Measurements from ENCODE around the gene YTHDF2.
A peak's percentile ranks its signal among the peaks of the same experiment; 100 is the strongest.
"Not testable (repeated sequence)": the region's sequence is repeated elsewhere in the genome, so short reads cannot be mapped to it uniquely, and the experiment has no call there.

YTHDF2 gene

GRCh38 chr1:28761189-28761588 lies 24.4 kb downstream of the YTHDF2 start:
- no peak for DNase-seq

- no peak for DNase-seq
These were observed 29.9 kb downstream of the YTHDF2 start for GRCh38 chr1:28766532-28767183.

- DNase-seq, result no peak
These were observed 33.9 kb downstream of the YTHDF2 start for GRCh38 chr1:28770601-28771165.

GRCh38 chr1:28771921-28772320 lies 35.2 kb downstream of the YTHDF2 start:
- DNase-seq, result not testable (repeated sequence)

GRCh38 chr1:28773105-28773504 lies 36.4 kb downstream of the YTHDF2 start:
- DNase-seq, result no peak

GRCh38 chr1:28775121-28775942 lies 38.6 kb downstream of the YTHDF2 start:
- peak; percentile 77 for DNase-seq

GRCh38 chr1:28776341-28776740 lies 39.6 kb downstream of the YTHDF2 start:
- no peak for DNase-seq

GRCh38 chr1:28778021-28778420 lies 41.3 kb downstream of the YTHDF2 start:
- DNase-seq, result no peak

- DNase-seq, result no peak
These were observed 43.1 kb downstream of the YTHDF2 start for GRCh38 chr1:28779751-28780408.

GRCh38 chr1:28781305-28781704 lies 44.6 kb downstream of the YTHDF2 start:
- DNase-seq, result no peak

- no peak for DNase-seq
These were observed 45.3 kb downstream of the YTHDF2 start for GRCh38 chr1:28782011-28782410.

GRCh38 chr1:28783363-28783762 lies 46.6 kb downstream of the YTHDF2 start:
- DNase-seq, result no peak

GRCh38 chr1:28789412-28789811 lies 52.7 kb downstream of the YTHDF2 start:
- no peak for DNase-seq

- DNase-seq, result no peak
These were observed 53.1 kb downstream of the YTHDF2 start for GRCh38 chr1:28789816-28790215.

GRCh38 chr1:28790377-28791035 lies 53.8 kb downstream of the YTHDF2 start:
- DNase-seq, result no peak

- not testable (repeated sequence) for DNase-seq
These were observed 55.2 kb downstream of the YTHDF2 start for GRCh38 chr1:28791929-28792328.

- DNase-seq, result peak; percentile 23
These were observed 55.9 kb downstream of the YTHDF2 start for GRCh38 chr1:28792644-28793121.

- not testable (repeated sequence) for DNase-seq
These were observed 57.8 kb downstream of the YTHDF2 start for GRCh38 chr1:28794582-28794981.

- no peak for DNase-seq
These were observed 59.8 kb downstream of the YTHDF2 start for GRCh38 chr1:28796352-28797211.

- DNase-seq, result no peak
These were observed 63.6 kb downstream of the YTHDF2 start for GRCh38 chr1:28800324-28800723.

GRCh38 chr1:28801461-28801860 lies 64.7 kb downstream of the YTHDF2 start:
- no peak for DNase-seq

GRCh38 chr1:28803051-28803450 lies 66.3 kb downstream of the YTHDF2 start:
- no peak for DNase-seq
